Measurements from ENCODE around the gene CPOX. TPM values are rescaled to one million over a fixed set of nuclear protein-coding genes. Genes with fewer than 3 reads are reported as not detected.

The CPOX gene
- total RNA-seq, 1 donor from 2014 or later, result 17.5 TPM

DNA sequence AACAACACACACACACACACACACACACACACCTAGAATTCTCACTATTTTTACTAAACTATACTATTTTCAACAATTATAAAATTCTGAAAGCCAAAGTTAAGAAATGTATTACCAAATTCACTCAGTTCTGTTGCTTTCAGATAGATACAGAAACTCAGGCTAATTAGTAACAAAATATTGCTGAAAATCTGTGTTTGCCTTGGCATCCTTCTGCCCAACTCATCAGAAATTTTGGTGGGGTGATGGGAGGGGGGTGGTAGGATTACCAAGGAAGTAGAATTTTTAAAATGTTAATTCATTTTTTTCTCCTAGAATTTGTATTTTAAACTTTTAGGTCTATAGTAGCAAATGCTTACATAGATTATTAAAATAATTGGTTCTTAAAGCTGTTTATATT, 2.7 kb upstream of the CPOX start:
- DNase-seq (ENCODE audit: low spot score), result no peak

DNA sequence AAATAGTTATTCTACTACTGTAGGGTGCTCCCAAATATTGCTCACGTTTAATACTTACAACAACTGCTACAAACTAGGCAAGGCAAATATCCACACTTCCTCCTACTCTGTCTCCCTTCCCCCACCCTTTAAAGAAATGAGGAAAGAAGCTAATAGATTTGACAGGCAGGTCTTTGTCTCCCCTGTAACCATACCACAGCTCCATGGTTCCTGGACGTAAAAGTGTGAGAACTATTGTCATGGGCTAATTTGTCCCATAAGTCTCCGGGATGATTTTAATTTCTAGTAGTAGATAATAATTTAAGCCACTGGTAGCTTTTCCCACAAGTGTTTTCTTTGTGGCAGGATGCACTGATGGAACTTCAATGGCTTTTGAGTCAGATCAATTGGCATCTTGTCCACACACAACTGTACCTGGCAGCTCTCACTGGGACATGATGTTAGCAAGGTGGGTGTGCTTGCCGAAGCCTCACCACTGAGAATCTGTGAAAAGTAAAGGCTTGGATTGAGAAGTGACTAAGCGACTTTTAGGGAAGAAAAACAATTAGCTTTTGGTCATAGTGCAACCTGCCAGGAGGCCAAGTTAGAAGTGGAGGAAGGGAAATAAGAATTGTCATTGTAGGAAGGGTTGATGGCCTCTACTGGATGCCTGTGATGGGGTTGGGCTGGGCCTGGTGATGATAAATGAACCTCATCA, 1.4 kb upstream of the CPOX start:
- DNase-seq (ENCODE audit: low spot score), result no peak

DNA sequence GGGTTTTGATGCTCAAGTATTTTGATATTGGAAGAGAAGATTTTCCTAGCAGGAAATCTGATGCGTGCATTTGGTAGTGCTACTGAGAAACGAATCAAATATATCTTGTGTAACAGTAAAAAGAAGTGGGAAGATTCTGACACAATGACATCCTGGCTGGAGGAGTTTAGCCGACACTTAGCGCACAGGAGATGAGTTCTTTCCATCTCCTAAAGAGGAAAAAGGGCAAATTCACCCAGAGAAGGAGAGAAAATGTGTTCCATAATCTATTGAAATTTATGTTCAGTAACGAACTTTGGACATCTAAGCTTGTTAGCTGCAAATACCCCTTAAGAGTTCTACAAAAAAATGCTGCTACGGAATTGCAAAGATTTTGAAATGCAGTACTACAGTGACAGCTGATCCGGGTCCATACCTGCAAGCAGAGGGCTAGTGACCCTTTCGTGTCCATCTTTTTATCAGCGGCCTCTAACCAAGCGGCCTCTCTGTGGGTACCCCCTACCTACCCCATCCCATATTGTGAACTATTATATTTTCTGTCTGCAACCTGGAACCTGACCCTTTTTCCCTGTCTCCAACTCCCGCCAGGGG, 971 bp downstream of the CPOX start:
- DNase-seq (ENCODE audit: low spot score), result no peak

DNA sequence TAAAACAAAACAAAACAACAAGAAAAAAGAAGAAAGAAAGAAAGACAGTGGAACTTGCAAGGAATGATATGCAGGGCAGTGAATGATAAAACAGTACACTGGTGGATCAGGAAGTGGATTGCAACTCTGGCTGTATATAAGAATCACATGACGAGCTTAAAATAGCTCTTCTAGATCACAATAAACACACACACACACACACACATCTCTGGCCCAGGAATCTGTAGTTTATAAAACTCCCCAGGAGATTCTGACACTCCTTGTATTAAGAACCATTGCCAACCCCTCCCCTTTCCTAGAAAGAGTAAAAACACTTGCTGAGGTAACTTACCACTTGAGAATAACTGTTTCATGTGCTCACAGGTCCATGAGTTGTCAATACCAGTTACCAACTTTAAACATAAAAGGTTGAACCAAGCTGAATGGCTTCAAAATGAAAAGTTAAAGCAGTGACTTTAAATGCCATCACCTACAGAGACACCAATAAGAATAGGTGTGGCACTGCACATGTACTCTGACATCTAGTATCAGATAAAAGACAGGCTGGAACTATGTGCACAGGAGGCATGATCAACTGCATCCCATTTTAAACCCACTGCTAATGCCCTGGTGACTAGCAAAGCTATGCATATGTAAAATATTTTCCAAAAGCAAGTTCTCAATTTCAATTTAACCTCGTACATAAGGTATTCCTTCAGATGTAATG, 3.9 kb downstream of the CPOX start:
- DNase-seq (ENCODE audit: low spot score), result no peak

DNA sequence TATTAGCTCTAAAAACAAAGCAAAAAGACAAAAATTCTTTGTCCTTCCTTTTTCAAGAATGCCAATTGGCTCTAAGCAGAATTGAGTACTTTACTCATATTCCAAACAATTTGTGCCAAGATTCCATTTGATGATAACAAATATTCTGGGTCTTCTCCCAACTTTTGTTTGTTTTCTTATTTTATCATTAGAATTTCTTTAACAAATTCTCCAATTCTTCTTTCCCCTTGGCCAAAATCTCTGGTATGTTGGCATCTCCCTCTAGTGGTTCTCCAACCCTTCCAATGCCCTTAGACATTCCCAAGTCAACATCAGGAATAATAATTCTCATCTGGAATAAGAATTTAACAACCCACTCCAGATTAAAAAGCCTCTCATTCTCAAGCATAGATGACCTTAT, 5.3 kb downstream of the CPOX start:
- no peak for DNase-seq (ENCODE audit: low spot score)

DNA sequence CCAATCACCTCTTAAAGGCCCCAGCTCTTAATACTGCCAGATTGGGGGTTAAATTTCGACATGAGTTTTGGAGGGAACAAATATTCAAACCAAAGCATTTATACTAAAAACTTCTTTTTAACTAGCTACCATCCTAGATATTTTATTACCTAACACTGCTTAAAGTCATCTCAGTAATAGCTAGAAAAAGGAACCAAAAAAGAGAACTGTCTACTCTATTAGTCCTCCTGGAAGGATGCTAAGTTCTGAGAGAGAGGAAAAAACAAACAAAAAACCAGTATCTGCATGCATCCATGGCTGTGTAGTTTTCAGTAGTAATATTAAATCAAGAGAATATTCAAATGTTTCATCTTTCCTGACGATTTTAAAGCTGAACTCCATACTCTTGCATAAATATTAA, 5.8 kb downstream of the CPOX start:
- DNase-seq (ENCODE audit: low spot score), result no peak

DNA sequence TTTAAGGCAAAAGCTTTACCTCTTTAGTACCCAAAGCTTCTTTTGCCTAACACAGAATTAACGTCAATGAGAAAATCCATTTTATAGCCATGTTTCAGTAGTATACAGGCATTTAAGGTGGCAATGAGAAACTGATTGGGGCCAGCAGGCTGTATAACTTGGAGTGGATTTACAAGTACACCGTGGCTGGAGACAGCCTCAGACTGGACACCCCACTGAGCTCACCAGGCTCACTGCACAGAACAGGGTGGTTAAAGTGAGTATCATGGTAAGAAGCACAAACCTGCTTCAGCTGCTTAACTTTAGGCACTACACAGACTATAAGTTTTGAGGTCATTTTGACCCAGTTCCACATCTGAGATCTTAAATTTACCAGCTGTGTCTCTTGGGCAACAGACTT, 8.9 kb downstream of the CPOX start:
- DNase-seq (ENCODE audit: low spot score), result no peak

DNA sequence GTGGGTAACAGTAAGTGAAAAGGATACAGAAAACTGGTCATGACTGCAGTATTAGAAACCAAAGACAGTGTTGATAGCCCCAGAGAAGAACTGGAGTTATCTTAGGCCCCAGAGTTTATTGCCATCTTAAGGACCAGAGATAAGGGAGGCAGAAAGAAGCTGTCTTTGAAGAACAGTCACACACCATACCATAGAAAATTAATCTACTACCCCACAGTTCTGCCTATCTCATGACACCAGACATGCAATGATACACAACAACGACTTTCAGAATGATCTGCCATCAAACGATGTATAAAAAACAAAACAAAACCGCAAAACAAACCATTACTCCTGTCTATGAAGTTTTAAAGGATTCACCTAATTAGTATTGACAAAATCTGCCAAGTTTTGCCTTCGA, 9.6 kb downstream of the CPOX start:
- DNase-seq (ENCODE audit: low spot score), result no peak

DNA sequence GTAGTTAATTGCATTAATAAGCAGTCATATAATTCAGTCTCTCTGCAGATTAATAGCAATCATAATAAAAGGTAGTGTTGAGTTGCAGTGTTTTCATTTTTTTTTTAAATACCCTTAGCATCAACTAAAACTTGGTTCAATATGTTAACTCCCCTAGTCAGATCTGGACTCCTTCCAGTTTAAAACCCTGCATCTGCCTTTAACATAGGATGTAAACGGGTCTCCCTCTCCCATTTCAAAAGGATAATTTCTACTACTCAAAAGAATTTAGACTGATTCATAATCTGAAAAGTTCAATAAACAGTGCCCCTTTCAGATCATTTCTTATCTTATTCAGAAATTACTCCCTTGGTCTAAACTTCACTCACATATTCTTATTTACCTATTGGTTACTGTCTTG, 11.4 kb downstream of the CPOX start:
- DNase-seq (ENCODE audit: low spot score), result no peak

DNA sequence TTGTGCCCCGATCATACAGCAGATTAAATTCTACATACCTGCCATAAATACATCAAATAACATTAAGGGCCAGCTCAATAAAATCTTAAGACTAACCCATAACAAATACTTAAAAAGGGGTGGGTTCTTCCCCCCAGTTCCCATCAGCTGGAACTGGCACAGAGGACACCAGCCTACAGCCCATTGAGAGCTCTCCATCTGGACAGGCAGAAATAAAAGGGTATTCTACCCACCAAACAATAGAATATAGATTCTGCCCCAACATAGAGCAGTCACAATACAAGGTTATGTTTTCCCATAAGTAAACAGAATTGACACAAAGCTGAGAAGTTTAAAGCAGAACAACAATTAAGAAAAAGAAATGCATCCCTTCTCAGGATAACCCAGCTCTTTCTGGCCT, 11.9 kb downstream of the CPOX start:
- no peak for DNase-seq (ENCODE audit: low spot score)

DNA sequence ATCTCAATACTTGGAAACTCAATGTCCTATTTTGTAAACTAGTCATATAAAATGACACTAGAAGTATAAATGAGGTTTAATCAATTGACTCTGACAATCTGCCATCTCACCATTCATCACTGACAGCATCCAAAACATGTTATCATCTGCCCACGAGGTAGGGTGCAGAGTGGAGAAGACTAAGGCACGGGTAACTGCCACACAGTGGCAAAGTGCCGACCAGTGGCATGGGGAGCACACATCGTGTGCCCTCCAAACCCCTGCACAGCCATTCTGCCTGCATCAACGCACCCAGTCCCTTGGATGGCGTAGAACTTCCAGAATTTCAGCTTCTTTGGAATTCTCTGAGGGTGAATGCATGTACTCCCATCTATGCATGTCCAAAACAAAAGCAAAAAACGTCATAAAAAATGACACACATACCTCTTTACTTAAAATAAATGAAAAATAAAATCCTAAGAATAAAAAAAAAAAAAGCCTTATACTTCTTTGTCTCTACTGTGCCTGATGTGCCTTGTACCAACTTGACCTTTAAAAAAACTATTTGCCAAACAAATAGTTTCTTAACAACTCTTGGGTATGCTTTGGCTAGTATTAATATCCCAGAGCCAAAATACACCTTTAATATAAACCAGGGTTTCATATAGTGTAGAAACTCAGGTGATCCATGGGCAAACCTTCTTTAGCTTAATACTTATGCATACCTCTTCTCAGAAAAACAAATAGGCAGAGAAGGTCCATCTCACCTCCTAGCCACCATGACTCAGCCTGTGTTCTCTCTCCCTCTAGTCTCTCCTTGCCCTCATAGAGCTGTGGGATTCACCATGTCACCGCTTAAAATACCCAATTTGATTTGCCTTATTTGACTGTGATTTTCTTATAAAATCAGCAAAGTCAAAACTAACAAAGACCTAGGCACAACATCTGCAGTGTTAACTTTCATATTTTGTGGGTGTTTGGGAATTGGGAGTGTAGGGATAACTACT, 12.7 kb downstream of the CPOX start:
- DNase-seq (ENCODE audit: low spot score), result no peak

DNA sequence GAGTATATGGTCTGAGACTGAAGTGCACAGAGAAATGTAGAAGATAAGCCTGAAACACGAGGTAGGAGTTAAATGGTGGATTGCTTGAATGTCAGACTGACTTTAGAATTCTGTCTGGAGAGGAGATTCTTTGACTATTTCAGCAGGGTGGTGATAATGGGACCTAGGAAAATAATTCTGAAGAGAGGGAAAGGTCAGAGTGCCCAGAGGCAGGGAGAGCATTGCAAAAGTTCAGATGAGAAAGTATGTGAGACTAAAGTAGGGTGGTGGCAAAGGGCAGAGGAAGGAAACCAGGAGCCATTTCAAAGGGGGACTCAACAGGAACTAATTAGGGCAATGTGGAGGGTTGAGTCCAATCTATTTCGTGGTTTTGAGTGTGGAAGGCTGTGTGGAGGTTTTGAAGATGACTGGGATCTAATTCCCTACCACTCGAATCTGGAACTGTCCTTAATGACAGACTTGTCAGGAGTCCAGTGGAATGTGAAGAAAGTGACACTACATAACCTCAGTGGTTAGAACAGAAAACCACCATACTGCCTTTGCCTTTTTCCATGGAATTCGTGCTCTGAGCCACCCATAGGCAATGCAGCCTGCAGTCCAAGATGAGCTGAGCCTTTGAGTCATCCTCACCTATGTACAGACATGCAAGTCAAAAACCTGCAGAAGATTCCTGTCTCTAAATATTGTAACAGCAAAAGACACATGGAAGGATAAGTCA, 16.1 kb downstream of the CPOX start:
- DNase-seq (ENCODE audit: low spot score), result no peak

DNA sequence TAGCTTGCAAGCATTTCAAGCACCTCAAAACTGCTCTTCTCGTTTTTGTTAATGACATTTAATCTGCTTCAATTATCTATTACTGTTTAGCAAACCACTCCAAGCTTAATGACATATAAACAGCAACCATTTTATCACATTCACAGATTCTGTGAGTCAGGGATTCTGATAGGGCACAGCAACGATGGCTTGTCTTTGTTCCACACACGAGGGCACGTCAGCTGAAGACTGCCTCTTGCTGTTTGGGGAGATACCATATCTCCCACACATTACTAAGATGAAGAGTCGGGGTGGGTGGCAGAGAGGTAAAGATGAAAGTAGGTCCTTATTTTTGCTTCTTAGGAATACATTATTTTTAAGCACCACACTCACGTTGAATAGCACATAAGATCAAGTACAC, 19.3 kb downstream of the CPOX start:
- no peak for DNase-seq (ENCODE audit: low spot score)

DNA sequence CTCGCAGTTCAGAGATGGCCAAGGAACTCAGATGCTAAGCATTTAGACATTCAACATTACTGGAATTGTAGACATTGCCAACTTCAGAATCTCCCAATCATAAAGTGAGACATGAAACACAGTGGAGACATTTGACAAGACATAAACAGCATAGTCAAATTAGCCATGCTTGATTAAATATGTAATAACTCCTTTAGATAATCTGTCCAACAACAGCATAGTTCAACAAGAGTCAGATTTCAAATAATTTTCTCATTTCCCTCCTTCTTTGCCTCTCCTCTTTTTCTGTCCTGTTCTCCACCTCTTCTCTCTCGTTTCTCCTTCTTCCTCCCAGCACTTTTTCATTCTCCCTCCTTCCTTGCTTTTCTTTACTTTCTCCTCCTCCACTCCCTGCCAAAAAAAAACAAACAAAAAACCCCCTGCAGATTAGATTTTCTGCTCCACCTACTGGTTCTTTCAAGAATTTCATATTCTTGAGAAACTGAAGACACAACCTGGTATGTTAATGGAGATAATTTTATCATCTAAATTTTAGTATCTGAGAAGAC, 20.2 kb downstream of the CPOX start:
- no peak for DNase-seq (ENCODE audit: low spot score)

DNA sequence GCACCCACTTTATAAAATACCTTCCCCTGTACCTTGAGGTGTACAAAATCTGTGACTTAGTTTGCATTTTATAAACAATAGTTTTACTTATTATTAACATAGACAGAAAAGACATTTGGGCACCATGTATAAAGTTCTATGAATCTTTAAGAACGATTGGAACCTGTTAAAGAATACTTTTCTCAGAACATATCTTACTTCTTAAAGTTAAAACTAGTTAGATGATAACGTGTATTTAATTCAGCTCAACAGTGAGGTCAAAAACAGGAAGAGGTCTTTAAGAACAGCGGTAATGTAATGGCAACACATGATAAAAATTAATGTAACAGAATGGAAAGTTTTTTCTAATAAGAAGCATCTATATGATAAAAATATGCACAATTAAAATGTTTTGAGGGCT, 25.0 kb downstream of the CPOX start:
- DNase-seq (ENCODE audit: low spot score), result no peak

DNA sequence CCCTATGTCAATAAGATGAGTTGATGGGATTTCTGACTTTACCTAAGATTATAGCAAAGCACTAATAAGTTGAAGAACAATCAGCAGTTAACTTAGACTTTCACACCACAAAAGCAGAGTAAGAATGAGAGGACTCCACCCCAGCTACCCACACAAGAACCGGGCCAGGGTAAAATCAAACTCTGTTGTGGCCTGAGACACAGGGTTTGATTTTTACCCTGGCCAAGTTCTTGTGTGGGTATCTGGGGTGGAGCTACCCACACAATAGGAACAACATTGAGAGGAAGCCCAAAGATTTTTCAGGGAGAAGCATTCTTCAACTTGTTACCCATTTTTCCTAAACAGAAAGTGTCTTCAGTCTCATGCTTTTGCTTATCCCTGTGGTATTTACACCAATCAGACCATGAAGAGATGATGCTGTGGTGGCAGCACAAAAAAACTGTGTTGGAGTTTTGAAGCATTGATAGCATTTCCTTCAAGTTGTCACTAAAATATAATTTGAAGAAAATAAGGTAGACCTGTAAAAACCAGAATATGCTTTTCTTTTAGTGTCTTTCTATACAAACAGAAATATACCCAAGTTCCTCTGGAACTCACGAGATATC, 25.6 kb downstream of the CPOX start:
- DNase-seq (ENCODE audit: low spot score), result no peak

DNA sequence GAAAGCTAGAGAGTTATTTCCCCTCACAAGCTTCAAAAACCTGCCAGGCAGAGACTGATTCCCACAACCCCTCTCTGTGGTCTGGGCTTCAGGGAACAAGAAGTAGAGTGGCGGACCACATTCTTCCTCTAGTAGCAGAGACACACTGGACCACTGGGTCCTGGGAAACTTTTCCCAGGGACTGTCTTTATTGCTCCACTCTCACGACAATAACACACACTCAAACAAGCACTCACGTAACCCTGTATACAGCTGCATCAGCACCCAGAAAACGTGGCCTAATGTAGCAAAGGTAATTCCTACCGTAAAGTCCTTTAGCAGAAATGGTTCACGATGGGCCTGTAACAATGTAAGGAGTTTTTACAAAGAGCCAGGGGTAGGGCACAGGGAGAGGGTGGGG, 27.6 kb downstream of the CPOX start:
- DNase-seq (ENCODE audit: low spot score), result no peak

DNA sequence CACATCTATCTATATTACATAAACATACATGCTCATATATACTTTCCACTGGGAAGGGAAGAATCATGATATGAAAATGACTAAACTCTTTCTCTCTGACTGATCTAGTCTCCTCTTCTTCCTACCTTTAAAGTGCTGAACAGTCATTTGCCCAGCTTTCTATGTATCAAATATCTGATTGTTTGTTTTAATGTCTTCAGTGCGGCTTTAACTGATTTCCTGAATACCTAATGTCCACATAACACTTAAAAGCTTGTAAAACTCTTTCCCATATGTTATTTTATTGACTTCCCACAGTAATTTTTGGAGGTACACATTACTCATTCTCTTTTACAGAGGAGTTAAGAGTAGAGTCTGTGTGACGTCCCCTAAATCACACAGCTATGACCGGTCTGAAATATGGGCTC, 28.2 kb downstream of the CPOX start:
- no peak for DNase-seq (ENCODE audit: low spot score)

DNA sequence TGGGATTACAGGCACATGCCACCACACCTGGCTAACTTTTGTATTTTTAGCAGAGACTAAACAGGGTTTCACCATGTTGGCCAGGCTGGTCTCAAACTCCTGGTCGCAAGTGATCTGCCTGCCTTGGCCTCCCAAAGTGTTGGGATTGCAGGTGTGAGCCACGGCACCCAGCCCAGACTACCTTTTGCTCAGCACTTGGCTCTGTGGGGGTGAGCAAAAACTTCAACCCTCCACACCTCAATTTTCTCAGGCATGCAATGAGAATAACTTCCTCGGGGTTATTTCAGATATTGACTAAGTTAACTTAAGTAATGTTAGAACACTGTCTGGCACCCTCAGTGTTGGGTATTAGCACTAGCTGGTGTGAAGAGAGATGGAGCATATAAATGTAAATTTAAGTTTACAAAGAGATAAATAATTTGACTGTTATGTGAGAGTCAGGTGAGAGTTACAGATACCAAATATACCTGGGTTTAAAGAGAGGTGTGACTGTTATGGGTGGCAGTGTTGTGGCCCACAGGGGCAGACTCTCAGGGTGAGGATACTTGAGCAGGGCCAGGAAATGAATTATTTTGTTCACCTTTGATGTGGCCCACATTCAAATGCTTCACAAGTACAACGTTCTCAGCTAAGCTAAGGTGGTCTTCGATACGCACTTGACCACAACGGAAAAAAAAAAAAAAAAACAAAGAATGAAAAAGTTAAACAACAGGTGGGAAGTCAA, 29.0 kb downstream of the CPOX start:
- DNase-seq (ENCODE audit: low spot score), result no peak

DNA sequence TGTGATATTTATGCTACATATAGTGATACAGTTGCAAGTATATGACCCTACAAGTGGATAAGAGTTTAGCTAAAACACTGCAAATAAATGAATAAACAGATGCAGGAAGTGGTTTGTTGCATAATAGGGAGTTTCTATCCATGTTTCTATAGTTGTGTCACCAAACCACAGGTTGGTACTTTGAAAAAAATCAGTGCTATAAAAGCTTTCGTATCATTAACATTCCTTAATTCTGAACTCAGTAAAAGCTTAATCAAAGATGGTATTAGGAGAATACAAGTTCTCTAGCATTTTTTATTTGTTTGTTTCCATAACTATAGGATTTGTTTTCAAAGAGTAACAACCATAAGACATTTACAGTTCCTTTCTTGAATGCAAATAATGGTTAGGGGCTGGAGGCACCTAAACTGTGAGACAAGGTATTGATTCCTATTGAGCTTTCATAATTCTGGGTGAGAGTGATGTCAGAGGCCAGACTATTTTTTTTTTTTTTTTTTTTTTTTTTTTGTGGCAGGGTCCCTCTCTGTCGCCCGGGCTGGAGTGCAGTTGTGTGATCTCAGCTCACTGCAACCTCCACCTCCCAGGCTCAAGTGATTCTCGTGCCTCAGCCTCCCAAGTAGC, 29.6 kb downstream of the CPOX start:
- DNase-seq (ENCODE audit: low spot score), result no peak
